HepG2 (cell line): ENCODE measurements around the gene C22orf15. TPM values are rescaled to one million over a fixed set of nuclear protein-coding genes. Genes with fewer than 3 reads are reported as not detected.

Experiments
- CTCF ChIP-seq: sonication (generic); formaldehyde crosslinking; IDR thresholded peaks from 2 replicates; pipeline ENCODE4 v1.5.0; 2020; ENCODE audit warnings: mild to moderate bottlenecking, missing genetic modification reagents, moderate library complexity
- GRHL1 ChIP-seq: sonication (generic); formaldehyde crosslinking; conservative IDR thresholded peaks from 2 replicates; pipeline ENCODE4 v1.8.0; 2022; ENCODE audit warnings: missing genetic modification reagents
- HNRNPL ChIP-seq: fragments of 200-400 bp; formaldehyde crosslinking; IDR thresholded peaks from 2 replicates; pipeline ENCODE4 v1.6.1; 2017; ENCODE audit warnings: mild to moderate bottlenecking, low read depth, low read length
- HNRNPLL ChIP-seq: fragments of 200-400 bp; formaldehyde crosslinking; IDR thresholded peaks from 2 replicates; pipeline ENCODE4 v1.6.1; 2017; ENCODE audit warnings: mild to moderate bottlenecking, low read depth, low read length; ENCODE audit not compliant: poor library complexity, severe bottlenecking
- PHF20 ChIP-seq: sonication (generic); formaldehyde crosslinking; IDR thresholded peaks from 2 replicates; pipeline ENCODE4 v1.5.0; 2020; ENCODE audit warnings: mild to moderate bottlenecking, missing genetic modification reagents
- PITX1 ChIP-seq: sonication (generic); formaldehyde crosslinking; IDR thresholded peaks from 2 replicates; pipeline ENCODE4 v1.5.1; 2020; ENCODE audit warnings: mild to moderate bottlenecking, missing genetic modification reagents
- PPARG ChIP-seq: conservative IDR thresholded peaks from 2 replicates; pipeline ENCODE4 v1.6.1; 2016; ENCODE audit warnings: missing biosample characterization, missing genetic modification reagents
- PTBP1 ChIP-seq: fragments of 200-400 bp; formaldehyde crosslinking; IDR thresholded peaks from 2 replicates; pipeline ENCODE4 v1.6.1; 2018; ENCODE audit warnings: low read length, low read depth; ENCODE audit not compliant: poor library complexity, severe bottlenecking
- RBFOX2 ChIP-seq: fragments of 200-400 bp; formaldehyde crosslinking; IDR thresholded peaks from 2 replicates; pipeline ENCODE4 v1.6.1; 2017; ENCODE audit warnings: low read depth, mild to moderate bottlenecking, low read length
- RFXANK ChIP-seq: IDR thresholded peaks from 2 replicates; pipeline ENCODE4 v1.6.1; 2016
- SALL1 ChIP-seq: sonication (generic); formaldehyde crosslinking; IDR thresholded peaks from 2 replicates; pipeline ENCODE4 v1.8.0; 2022; ENCODE audit warnings: mild to moderate bottlenecking, missing genetic modification reagents
- SKI ChIP-seq: fragments of 450-650 bp; IDR thresholded peaks from one replicate; pipeline ENCODE4 v1.6.1; 2018; ENCODE audit warnings: mild to moderate bottlenecking; ENCODE audit not compliant: partially characterized antibody
- SMC3 ChIP-seq: IDR thresholded peaks from 2 replicates; pipeline ENCODE4 v1.6.1; 2011; ENCODE audit warnings: low read length, improper control_type of control experiment
- SP140L ChIP-seq: sonication (generic); formaldehyde crosslinking; IDR thresholded peaks from 2 replicates; pipeline ENCODE4 v1.4.0; 2020; ENCODE audit warnings: missing genetic modification reagents, borderline replicate concordance
- TCF7 ChIP-seq: sonication (generic); IDR thresholded peaks from 2 replicates; pipeline ENCODE4 v1.6.1; 2016; ENCODE audit warnings: antibody characterized with exemption, low read depth
- ZBTB25 ChIP-seq: IDR thresholded peaks from 2 replicates; pipeline ENCODE4 v1.6.1; 2018; ENCODE audit warnings: missing genetic modification reagents
- ZNF101 ChIP-seq: sonication (generic); formaldehyde crosslinking; IDR thresholded peaks from 2 replicates; pipeline ENCODE4 v1.4.0; 2020; ENCODE audit warnings: mild to moderate bottlenecking, low read depth, missing genetic modification reagents, borderline replicate concordance
- ZNF629 ChIP-seq: sonication (generic); formaldehyde crosslinking; conservative IDR thresholded peaks from 2 replicates; pipeline ENCODE4 v1.5.0; 2020; ENCODE audit warnings: missing genetic modification reagents
- ZNF639 ChIP-seq: conservative IDR thresholded peaks from 2 replicates; pipeline ENCODE4 v1.6.1; 2018; ENCODE audit warnings: missing genetic modification reagents
- ZNF7 ChIP-seq: IDR thresholded peaks from 2 replicates; pipeline ENCODE4 v1.6.1; 2016; ENCODE audit warnings: missing biosample characterization, missing genetic modification reagents
- ZNF770 ChIP-seq: sonication (generic); formaldehyde crosslinking; IDR thresholded peaks from 2 replicates; pipeline ENCODE4 v1.5.0; 2020; ENCODE audit warnings: mild to moderate bottlenecking, missing genetic modification reagents
- ZNF850 ChIP-seq: sonication (generic); formaldehyde crosslinking; conservative IDR thresholded peaks from 2 replicates; pipeline ENCODE4 v1.9.0; 2021; ENCODE audit warnings: mild to moderate bottlenecking, missing genetic modification reagents
- polyA plus RNA-seq, 8 experiments: library from polyadenylated mRNA; depleted of rRNA in 3 of 8; stranded (reverse) in 7 of 8; unstranded in 1 of 8; fragments of >200 nt; fragmentation: Illumina TruSeq in 4 of 8; extraction: Trizol in 4 of 8; gene quantifications; 2 replicates each; pipeline versions ENCODE4 v1.2.1 to v1.2.3, GENCODE V29; 2011 to 2016; ENCODE audit warnings: low read depth in 4 of 8, missing spikeins in 1 of 8, mixed read lengths in 1 of 8; ENCODE audit not compliant: insufficient read depth in 1 of 8
- total RNA-seq, 5 experiments: library from RNA; depleted of rRNA; stranded (reverse); fragments of >200 nt; fragmentation: Illumina TruSeq; extraction: Trizol; gene quantifications; 2 replicates each; pipeline ENCODE4 v1.2.3, GENCODE V29; 2016; ENCODE audit warnings: low read depth in 1 of 5

Gene C22orf15
- total and polyA plus RNA-seq, 2 of the 13 experiments (the other 11 are each of a cell fraction or from before 2014, with no cell fraction given), result not detected

- no peak for TF ChIP-seq ZNF770 (CRISPR knock-in tag)
- TF ChIP-seq HNRNPL, result peak; percentile 95
- TF ChIP-seq HNRNPLL, result peak; percentile 82
- TF ChIP-seq SALL1, result peak; percentile 49
- TF ChIP-seq PITX1 (CRISPR knock-in tag), result peak; percentile 42; the same call in 1 of the 2 replicates
- peak; percentile 59 for TF ChIP-seq SKI
- no peak for TF ChIP-seq PTBP1
- peak; percentile 56 for TF ChIP-seq PHF20 (CRISPR knock-in tag)
- peak; percentile 94 for TF ChIP-seq RBFOX2
- TF ChIP-seq TCF7, result no peak
- no peak for TF ChIP-seq ZNF629
- no peak for TF ChIP-seq RFXANK (CRISPR knock-in tag)
- no peak for TF ChIP-seq ZBTB25 (CRISPR knock-in tag)
- no peak; the same call in 1 of the 2 replicates for TF ChIP-seq ZNF639 (CRISPR knock-in tag)
- TF ChIP-seq GRHL1 (CRISPR knock-in tag), result no peak
- TF ChIP-seq ZNF101, result no peak
- TF ChIP-seq PPARG, result 0 out of 2 replicates have a peak, but pooled peaks have one; percentile 23
- TF ChIP-seq ZNF850 (CRISPR knock-in tag), result no peak
- no peak for TF ChIP-seq SP140L (CRISPR knock-in tag)
- no peak for TF ChIP-seq ZNF7 (CRISPR knock-in tag)
- peak; percentile 54; the same call in 1 of the 2 replicates for TF ChIP-seq SMC3
- peak; percentile 97 for TF ChIP-seq CTCF (CRISPR knock-in tag)
Measured at GRCh38 chr22:23767673-23768548, 5.1 kb downstream of the C22orf15 start, which contains the start of gene CHCHD10 (continued).
